ENCODE results near the gene HLA-DQA1. TPM values are rescaled to one million over a fixed set of nuclear protein-coding genes. Genes with fewer than 3 reads are reported as not detected.

Gene HLA-DQA1
- total and polyA plus RNA-seq, 12 donors = 1.3 to 136 (median 13.3) TPM

DNA sequence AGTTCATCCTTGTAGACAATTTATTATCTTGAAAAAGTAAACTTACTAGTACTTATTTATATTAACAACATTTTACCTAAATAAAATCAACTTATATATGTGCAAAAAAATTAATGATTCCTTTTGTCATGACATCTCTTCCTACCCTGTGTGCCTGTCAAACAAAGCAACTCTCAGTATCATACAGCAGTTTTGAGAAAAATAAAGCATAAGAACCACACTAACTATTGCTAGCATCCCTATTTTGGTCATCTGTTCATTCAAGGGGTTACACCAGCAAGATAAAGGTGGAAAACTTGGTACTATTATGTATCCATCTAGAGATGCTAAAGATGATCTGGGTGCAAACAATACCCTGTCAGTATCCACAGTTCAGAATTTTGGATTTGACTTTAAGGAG, 40.2 kb upstream of the HLA-DQA1 start:
- TF ChIP-seq, protein P1, sequence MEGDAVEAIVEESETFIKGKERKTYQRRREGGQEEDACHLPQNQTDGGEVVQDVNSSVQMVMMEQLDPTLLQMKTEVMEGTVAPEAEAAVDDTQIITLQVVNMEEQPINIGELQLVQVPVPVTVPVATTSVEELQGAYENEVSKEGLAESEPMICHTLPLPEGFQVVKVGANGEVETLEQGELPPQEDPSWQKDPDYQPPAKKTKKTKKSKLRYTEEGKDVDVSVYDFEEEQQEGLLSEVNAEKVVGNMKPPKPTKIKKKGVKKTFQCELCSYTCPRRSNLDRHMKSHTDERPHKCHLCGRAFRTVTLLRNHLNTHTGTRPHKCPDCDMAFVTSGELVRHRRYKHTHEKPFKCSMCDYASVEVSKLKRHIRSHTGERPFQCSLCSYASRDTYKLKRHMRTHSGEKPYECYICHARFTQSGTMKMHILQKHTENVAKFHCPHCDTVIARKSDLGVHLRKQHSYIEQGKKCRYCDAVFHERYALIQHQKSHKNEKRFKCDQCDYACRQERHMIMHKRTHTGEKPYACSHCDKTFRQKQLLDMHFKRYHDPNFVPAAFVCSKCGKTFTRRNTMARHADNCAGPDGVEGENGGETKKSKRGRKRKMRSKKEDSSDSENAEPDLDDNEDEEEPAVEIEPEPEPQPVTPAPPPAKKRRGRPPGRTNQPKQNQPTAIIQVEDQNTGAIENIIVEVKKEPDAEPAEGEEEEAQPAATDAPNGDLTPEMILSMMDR (IDR thresholded peaks at IDR 0.05) = no peak
- no peak overlapping the region for H3K27ac ChIP-seq
- no peak for DNase-seq
- no peak overlapping the region for H3K4me3 ChIP-seq
- peaks cover 0 to 9% (median 0%) of the 10 kb centered on the region in 11 donors for H3K9me3 ChIP-seq
- no peak for ATAC-seq
- H3K27me3 ChIP-seq = no peaks in the 10 kb centered on the region
- no peaks in the 10 kb centered on the region for H3K36me3 ChIP-seq
- H3K4me1 ChIP-seq = no peaks in the 10 kb centered on the region
- intact Hi-C loops (cut with DNase I) = no loop called here

DNA sequence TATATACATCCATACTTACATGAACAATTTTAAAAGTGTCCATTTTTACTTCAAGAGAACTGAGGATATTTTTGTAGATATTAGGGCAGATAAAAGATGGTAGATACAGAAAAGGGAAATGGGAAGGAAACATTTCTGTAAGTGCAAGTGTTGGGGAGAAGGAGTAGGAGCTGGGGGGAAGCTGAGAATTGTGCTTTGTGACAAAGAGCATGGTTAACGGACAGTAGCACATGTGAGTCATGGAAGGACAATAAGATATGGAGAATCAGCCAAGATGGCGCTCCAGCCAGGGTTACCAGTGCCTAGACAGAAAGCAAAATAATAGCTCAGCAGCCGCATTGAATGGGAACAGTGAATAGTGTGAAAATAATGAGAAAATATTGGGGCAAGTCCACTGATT, 34.8 kb upstream of the HLA-DQA1 start:
- TF ChIP-seq, protein P1 (IDR thresholded peaks at IDR 0.05) = no peak
- intact Hi-C loops (cut with DNase I) = no loop called here
- Histone ChIP-seq H3K27ac (peak overlapping the region in 4 of 10 donors; percentile 19 to 84 (median 73)), H3K36me3 (no peaks in the 10 kb centered on the region), H3K4me3 (no peak overlapping the region), H3K27me3 (no peaks in the 10 kb centered on the region), H3K4me1 (peaks cover 0 to 9% (median 0%) of the 10 kb centered on the region in 9 donors), H3K9me3 (peaks cover 0 to 9% (median 0%) of the 10 kb centered on the region in 11 donors)
- WGBS, 2 donors = 58 to 64% methylated on average over 3 of the region's 3 CpGs
- no peak for ATAC-seq
- DNase-seq = no peak

DNA sequence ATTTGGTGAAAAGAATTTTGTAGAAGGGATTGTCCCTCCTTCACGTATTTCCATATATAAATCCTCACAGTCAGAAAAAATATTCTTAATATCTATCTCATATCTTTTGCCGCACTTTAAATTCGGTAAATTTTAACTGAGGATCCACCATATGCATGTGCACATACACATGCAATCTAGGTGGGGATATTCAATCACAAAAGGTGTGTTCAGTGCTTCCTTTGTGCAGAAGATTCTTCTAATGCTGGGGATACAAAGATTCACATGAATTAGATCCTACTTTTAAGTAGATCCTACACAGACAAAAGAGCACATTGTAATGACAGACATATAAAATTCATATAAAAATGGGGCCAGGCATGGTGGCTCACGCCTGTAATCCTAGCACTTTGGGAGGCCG, 34.0 kb upstream of the HLA-DQA1 start:
- H3K9me3 ChIP-seq = peaks cover 0 to 9% (median 0%) of the 10 kb centered on the region in 11 donors
- ATAC-seq (no peak), DNase-seq (no peak)
- peaks cover 0 to 9% (median 0%) of the 10 kb centered on the region in 9 donors for H3K4me1 ChIP-seq
- intact Hi-C loops (cut with DNase I) = no loop called here
- peak overlapping the region in 9 of 10 donors; percentile 1 to 90 (median 80) for H3K27ac ChIP-seq
- TF ChIP-seq, protein P1 (IDR thresholded peaks at IDR 0.05) = no peak
- no peaks in the 10 kb centered on the region for H3K36me3 ChIP-seq
- no peaks in the 10 kb centered on the region for H3K27me3 ChIP-seq
- no peak overlapping the region for H3K4me3 ChIP-seq
- 62 to 86% methylated on average over 3 to 5 of the region's 5 CpGs for WGBS, 2 donors

DNA sequence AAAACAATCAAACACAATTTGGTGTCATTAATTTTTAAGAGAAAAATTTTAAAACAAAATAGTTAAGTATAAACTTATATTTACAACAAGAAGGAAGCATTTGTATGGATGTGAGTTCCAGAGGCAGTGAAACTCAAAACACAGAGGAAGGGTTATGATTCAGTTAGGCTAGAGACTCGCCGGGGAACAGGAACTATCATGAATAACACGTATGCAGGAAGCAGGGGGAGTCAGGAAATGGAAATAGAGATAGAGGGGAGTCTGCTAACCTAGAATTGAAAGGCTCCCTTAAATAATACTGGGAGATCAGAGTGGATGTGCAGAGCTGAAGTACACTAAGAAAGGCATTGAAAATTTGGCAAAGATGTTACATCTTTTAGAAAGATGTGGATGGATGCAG, 33.3 kb upstream of the HLA-DQA1 start:
- ATAC-seq (peak in 7 of 8 donors; percentile 59 to 91 (median 78)), DNase-seq (no peak)
- TF ChIP-seq, protein P1 (IDR thresholded peaks at IDR 0.05) = no peak
- H3K4me1 ChIP-seq = peaks cover 0 to 9% (median 0%) of the 10 kb centered on the region in 9 donors
- H3K27me3 ChIP-seq = no peaks in the 10 kb centered on the region
- no peaks in the 10 kb centered on the region for H3K36me3 ChIP-seq
- H3K4me3 ChIP-seq = peak overlapping the region in 5 of 10 donors; percentile 5 to 33 (median 20)
- WGBS, 2 donors = 7 to 34% methylated on average over 3 of the region's 3 CpGs
- intact Hi-C loops (cut with DNase I) = no loop called here
- peak overlapping the region in 8 of 10 donors; percentile 48 to 90 (median 82) for H3K27ac ChIP-seq
- H3K9me3 ChIP-seq = peaks cover 0 to 7% (median 0%) of the 10 kb centered on the region in 11 donors
